Measurements from ENCODE around the gene F12.

F12 gene

GRCh38 chr5:177355162-177355867 is 54.0 kb downstream of the F12 start:
- no peak for DNase-seq (ENCODE audit: low read depth)

GRCh38 chr5:177354711-177355110 is 54.7 kb downstream of the F12 start:
- no peak for DNase-seq (ENCODE audit: low read depth)

GRCh38 chr5:177354256-177354655 is 55.1 kb downstream of the F12 start:
- DNase-seq (ENCODE audit: low read depth), result no peak

- DNase-seq (ENCODE audit: low read depth), result no peak
Observed at GRCh38 chr5:177353093-177353492, 56.3 kb downstream of the F12 start.

All from stimulated activated CD8-positive, alpha-beta memory T cell treated with anti-CD3 and anti-CD28 coated beads, Interleukin-15, amount 100 ng/mL, for 1 hour (primary cell).